Measurements from ENCODE around the gene NOTCH1.

The NOTCH1 gene

GRCh38 chr9:136589766-136590763 lies 44.2 kb upstream of the NOTCH1 start:
- ChIA-PET POLR2A (no interaction called here), CTCF (no interaction called here)
- H3K4me3 ChIP-seq (ENCODE audit: low read depth, low read length), result no peak overlapping the region
- TF ChIP-seq CTCF (IDR thresholded peaks at IDR 0.05; ENCODE audit: insufficient read depth, low read length, missing control alignments), result no peak
- no peak for DNase-seq (ENCODE audit: low read depth, low spot score)

DNA sequence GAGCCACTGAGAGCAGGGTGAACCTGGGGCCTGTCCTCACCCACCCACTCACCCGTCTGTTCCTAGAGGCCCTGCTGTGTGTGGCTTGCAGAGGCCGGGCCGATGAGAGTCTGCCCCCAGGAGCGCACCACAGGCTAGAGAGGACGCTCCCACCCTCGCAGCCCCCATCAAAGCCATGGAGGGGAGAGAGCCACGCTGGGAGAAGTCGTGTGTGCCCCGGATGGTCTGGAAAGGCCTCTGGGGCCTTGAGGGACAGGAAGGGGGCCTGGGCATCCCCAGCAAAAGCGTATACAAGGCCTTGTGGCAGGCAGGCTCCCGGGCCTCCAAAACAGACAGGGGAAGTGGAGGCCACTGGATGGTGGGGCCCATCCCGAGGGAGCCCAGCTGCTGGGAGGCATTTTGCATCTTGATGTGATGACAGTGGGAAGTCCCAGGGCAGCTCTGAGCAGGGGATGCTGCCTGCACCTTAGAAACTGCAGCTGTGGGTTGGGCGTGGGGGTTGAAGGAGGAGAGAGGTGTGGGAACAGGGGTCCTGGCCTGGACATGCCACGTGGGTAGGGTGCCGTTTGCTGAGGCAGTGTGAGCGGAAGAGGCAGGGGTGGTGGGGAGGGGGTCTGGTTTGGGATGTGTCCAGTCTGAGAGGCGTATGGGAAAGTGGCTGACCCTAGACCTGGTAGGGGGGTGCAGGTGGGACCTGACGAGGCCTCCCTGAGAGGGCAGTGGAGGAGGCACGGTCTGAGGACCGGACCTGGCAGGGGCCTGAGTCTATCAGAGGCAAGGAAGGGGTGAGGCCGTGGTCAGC lies 43.0 kb upstream of the NOTCH1 start:
- CTCF ChIA-PET, result interaction anchor here (1.2 kb wide), 1 partner anchor 25 kb away, joined by 3 read pairs; no protein-coding TSS in a partner anchor
- no peak for TF ChIP-seq CTCF (IDR thresholded peaks at IDR 0.05; ENCODE audit: insufficient read depth, low read length, missing control alignments)
- no peak overlapping the region for H3K4me3 ChIP-seq (ENCODE audit: low read depth, low read length)
- POLR2A ChIA-PET, result no interaction called here
- DNase-seq (ENCODE audit: low read depth, low spot score), result no peak

- ChIA-PET POLR2A (no interaction called here), CTCF (interaction anchor here (1.2 to 1.5 kb wide), 2 partner anchors 25 to 98 kb away, joined by 3 read pairs; no protein-coding TSS in a partner anchor)
- no peak for DNase-seq (ENCODE audit: low read depth, low spot score)
- no peak for TF ChIP-seq CTCF (IDR thresholded peaks at IDR 0.05; ENCODE audit: insufficient read depth, low read length, missing control alignments)
- H3K4me3 ChIP-seq (ENCODE audit: low read depth, low read length), result no peak overlapping the region
These were observed 42.3 kb upstream of the NOTCH1 start for GRCh38 chr9:136587944-136588662.

DNA sequence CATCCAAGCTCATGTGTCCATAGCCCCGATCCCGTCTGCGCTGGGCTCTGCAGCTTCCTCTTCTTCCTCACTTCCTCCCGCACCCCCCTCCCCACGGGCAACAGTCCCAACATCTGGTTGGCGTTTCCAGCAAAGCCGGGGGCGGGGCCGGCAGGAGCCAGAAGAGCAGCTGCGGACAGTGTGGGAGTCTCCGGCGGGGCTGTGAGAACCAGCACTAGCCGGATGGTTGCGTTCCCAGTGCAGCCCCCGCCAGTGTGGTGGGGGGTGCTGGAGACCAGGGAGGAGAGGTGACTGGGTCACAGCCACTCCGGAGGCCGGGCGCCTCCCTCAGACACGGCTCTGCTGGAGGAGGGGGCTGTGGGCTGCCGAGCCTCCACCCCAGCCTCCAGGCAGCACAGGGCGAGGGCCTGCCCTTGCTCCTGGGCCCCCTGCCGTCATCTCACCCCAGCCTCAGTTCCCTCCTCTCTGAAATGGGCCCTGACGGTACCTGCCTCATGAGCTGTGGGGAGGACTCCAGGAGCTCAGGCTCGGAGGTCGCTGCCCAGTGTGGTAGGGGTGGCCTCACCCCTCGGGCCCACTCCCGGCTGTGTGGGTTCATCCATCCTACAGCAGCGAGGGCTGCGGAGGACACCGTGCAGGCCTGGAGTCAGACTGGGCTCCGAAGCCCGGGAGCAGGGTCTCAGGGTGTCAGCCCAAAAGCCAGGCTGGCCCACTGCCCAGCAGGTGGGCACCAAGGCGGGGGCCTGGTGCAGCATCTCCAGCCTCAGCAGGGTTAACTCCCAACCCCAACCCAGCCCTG lies 41.5 kb upstream of the NOTCH1 start:
- H3K4me3 ChIP-seq (ENCODE audit: low read depth, low read length), result no peak overlapping the region
- no peak for DNase-seq (ENCODE audit: low read depth, low spot score)
- ChIA-PET POLR2A (no interaction called here), CTCF (interaction anchor here (1.0 to 1.5 kb wide), 2 partner anchors 16 to 98 kb away, joined by 3 read pairs; no protein-coding TSS in a partner anchor)
- TF ChIP-seq CTCF (IDR thresholded peaks at IDR 0.05; ENCODE audit: insufficient read depth, low read length, missing control alignments), result no peak

GRCh38 chr9:136586391-136586953 lies 40.6 kb upstream of the NOTCH1 start:
- CTCF ChIA-PET, result interaction anchor here (1.0 to 1.5 kb wide), 2 partner anchors 17 to 97 kb away, joined by 3 read pairs; no protein-coding TSS in a partner anchor
- POLR2A ChIA-PET, result no interaction called here
- TF ChIP-seq CTCF (IDR thresholded peaks at IDR 0.05; ENCODE audit: insufficient read depth, low read length, missing control alignments), result no peak
- no peak for DNase-seq (ENCODE audit: low read depth, low spot score)
- no peak overlapping the region for H3K4me3 ChIP-seq (ENCODE audit: low read depth, low read length)
